Kasumi-1 (cell line): Measurements from ENCODE around the gene CHD3.
"Not testable (repeated sequence)": the region's sequence is repeated elsewhere in the genome, so short reads cannot be mapped to it uniquely, and the experiment has no call there.

ENCODE experiments used
- DNase-seq, 2 experiments: peaks; one replicate each; lab custom pipeline; 2025; lab: John Stamatoyannopoulos, UW

CHD3 gene

GRCh38 chr17:7849751-7850504 lies 38.7 kb upstream of the CHD3 start:
- DNase-seq = no peak

DNA sequence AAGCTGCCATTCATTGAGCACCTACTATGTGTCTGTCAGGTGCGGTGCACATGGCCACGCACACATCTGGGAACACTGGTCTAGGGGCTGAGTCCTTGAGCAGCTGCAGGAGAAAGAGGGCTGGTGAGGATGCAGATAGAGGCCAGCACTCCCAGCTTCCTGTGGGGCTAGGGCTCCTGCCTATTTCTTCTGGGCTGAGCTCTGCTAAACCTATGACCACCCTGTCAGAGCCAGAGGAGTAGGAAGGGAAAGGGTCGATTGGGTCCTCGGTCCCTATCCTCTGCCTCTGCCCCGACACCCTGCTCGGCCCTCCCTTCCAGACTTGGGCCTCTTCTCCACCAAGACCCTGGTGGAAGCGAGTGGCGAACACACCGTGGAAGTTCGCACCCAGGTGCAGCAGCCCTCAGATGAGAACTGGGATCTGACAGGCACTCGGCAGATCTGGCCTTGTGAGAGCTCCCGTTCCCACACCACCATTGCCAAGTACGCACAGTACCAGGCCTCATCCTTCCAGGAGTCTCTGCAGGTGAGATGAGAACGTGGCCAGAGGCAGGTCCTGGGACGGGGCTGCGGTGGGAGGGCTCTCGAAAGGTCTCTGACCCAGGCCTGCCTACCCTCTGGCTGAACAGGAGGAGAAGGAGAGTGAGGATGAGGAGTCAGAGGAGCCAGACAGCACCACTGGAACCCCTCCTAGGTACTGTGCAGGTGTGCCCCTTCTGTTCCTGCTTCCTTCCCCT lies 37.7 kb upstream of the CHD3 start:
- DNase-seq = no peak

DNA sequence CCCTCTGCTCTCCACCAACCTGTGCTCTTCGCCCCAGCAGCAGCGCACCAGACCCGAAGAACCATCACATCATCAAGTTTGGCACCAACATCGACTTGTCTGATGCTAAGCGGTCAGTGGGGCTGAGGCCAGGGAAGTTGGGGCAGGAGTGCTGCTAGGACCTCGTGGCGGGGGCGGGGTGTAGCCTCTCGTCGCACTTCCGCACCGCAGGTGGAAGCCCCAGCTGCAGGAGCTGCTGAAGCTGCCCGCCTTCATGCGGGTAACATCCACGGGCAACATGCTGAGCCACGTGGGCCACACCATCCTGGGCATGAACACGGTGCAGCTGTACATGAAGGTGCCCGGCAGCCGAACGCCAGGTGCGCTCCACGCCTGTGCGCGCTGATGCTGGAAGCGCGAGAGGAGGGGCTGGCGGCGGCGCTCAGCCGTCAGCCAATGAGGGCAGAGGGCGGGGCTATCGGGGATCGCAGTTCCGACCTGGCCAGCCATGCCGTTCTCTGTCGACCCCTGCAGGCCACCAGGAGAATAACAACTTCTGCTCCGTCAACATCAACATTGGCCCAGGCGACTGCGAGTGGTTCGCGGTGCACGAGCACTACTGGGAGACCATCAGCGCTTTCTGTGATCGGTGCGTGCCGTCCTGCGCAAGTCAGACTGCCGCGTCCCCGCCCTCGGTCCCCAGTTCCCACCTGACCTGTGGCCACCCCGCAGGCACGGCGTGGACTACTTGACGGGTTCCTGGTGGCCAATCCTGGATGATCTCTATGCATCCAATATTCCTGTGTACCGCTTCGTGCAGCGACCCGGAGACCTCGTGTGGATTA lies 36.9 kb upstream of the CHD3 start:
- peak; percentile 60 to 70 for DNase-seq

GRCh38 chr17:7852262-7852670 lies 36.3 kb upstream of the CHD3 start:
- DNase-seq = no peak

DNA sequence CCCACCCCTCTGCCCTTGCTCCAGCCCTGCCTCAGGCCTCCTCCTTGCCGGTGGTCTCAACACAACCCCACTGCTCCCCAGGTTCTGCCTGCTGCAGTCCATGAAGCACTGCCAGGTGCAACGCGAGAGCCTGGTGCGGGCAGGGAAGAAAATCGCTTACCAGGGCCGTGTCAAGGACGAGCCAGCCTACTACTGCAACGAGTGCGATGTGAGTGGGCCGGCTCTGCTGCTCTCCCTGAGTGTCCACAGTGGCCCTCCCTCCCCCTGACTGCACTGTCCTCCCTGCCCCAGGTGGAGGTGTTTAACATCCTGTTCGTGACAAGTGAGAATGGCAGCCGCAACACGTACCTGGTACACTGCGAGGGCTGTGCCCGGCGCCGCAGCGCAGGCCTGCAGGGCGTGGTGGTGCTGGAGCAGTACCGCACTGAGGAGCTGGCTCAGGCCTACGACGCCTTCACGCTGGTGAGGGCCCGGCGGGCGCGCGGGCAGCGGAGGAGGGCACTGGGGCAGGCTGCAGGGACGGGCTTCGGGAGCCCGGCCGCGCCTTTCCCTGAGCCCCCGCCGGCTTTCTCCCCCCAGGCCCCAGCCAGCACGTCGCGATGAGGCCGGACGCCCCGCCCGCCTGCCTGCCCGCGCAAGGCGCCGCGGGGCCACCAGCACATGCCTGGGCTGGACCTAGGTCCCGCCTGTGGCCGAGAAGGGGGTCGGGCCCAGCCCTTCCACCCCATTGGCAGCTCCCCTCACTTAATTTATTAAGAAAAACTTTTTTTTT lies 35.5 kb upstream of the CHD3 start:
- DNase-seq = no peak

GRCh38 chr17:7853691-7854038 lies 34.9 kb upstream of the CHD3 start:
- no peak for DNase-seq

GRCh38 chr17:7854078-7854777 lies 34.4 kb upstream of the CHD3 start:
- DNase-seq = no peak

- no peak for DNase-seq
Measured at GRCh38 chr17:7854851-7855659, 33.5 kb upstream of the CHD3 start, which contains the start of gene TMEM88. TMEM88 (plus strand) TSS chr17:7855066; CDS start chr17:7855075, 9 bp downstream.

GRCh38 chr17:7855660-7856010 lies 33.0 kb upstream of the CHD3 start:
- DNase-seq = no peak

DNA sequence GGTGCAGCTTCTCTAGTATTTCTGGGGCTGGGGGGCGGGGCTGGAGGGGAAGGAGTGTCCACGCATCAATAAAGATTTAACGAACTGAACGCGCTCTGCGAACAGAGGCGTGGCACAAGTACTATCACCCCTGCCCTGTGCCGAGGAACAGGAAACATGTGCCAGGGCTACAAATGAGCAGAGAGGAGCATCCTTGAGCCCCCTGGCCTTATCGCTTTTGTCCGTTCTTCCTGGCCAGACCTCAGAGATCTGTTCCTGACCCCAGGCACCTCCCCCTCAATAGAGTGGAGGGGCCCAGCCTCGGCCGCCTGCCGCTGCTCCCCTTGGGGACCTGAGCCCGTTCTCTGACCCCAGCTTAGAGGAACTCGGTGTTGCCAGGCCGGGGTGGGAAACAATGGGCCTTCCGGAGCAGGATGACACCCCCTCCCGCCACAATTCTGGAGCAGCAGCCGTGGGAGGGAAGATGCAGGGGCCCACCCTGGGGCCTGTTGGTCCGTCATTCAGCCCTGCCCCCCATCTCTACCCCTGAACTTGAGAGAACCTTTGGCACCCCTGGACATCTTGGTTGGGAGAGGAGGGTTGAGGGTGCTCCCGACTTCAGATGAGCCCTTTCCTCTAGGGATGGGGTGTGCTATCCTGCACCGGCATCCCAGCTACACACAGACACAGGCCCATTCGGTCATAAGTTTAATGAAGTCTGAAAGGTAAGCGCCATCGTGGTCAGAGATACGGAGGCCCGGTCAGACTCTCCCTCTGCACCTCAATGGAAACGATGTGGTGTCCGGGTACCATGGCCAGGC lies 32.4 kb upstream of the CHD3 start:
- DNase-seq = peak; percentile 43 to 46

GRCh38 chr17:7856811-7857712 lies 31.5 kb upstream of the CHD3 start, which contains the start of gene NAA38:
NAA38 (minus strand) TSS chr17:7857559; CDS start chr17:7857463, 96 bp downstream.
- peak; percentile 96 to 97 for DNase-seq

GRCh38 chr17:7857713-7858521 lies 30.7 kb upstream of the CHD3 start, which contains the start of gene CYB5D1:
CYB5D1 (plus strand) TSS chr17:7858003; CDS start chr17:7858135, 132 bp downstream.
- peak; percentile 77 to 86 for DNase-seq

DNA sequence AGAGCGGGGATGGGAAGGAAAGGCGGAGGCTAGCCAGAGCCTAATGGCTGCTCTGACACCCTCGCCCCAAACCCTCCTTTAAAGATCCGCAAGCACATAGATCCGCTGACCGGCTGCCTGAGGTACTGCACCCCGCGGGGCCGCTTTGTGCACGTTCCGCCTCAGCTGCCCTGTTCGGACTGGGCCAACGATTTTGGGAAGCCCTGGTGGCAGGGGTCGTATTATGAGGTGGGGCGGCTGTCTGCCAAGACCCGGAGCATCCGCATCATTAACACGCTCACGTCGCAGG lies 30.1 kb upstream of the CHD3 start:
- DNase-seq = peak; percentile 21 to 45

DNA sequence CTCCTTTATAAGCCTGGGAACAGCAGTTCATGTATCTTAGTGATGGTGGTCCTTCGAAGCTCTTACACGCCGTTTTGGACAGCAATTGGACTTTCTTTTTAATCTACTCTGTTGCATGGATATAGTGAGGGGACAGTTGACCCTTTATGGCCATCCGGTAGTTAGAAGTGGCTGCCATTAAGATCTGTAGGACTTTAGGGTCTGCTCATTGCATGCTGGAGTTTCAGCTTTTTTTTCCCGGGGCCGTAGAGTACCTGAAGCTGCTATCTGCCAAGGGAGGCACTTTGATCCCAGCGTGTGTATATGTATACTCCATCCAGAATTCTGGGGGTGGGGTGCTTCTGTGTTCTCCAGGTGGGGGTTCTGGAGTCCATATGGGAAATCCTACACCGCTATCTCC lies 29.6 kb upstream of the CHD3 start:
- DNase-seq = no peak

DNA sequence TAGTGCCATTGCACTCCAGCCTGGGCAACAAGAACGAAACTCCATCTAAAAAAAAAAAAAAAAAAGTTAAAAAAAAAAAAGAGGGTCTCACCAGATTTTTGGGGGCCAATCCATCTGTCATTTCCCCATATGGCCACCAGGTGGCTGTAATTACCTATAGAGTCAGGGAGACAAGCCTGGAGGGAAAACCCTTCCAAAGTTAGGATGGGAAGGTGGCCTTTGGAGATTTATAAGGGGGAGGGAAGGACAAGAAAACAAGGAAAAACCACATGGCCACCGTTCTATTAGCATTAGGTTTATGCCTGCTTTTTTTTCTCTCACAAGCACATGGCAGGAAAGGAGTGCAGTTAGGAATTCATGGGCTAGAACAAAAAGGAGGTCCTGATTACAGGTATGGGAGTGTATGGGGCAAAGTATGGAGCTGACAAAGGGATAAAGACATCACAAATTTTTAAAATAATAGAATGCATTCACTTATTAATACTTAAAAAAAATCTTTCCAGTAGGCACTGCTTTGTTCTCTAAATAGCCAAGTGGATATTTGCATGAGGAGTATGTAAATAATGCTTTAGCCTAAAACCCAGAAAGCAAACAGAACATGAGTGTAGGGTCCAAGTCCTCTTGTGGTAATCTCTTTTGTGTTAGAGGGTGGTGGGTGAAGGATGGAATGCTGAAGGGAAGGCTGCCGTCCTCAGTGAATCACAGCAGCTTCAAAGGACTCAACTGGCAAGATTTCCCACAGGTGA lies 25.7 kb upstream of the CHD3 start:
- DNase-seq = peak in 1 of 2 experiments; percentile 6

DNA sequence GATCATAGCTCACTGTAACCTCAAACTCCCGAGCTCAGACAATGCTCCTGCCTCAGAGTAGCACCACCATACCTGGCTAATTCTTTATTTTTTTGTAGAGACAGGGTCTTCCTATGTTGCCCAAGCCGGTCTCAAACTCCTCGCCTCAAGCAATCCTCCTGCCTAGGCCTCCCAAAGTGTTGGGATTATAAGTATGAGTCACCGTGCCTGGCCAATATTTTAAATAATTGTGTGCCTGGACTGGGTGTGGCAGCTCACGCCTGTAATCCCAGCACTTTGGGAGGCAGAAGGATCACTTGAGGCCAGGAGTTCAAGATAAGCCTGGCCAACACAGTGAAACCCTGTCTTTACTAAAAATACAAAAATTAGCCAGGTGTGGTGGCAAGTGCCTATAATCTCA lies 24.2 kb upstream of the CHD3 start:
- DNase-seq = not testable (repeated sequence)
